Activated CD8-positive, alpha-beta memory T cell treated with anti-CD3 and anti-CD28 coated beads, Interleukin-2, amount 50 U/mL, for 1 hour (primary cell): ENCODE results near the gene CHRNA4.
"Not testable (repeated sequence)": the region's sequence is repeated elsewhere in the genome, so short reads cannot be mapped to it uniquely, and the experiment has no call there.

ENCODE experiments used
- DNase-seq: peaks from one replicate; pipeline ENCODE4 v3.0.0-alpha.2; 2020; ENCODE audit errors: extremely low read depth

The CHRNA4 gene

GRCh38 chr20:63397946-63398450 lies 36.8 kb upstream of the CHRNA4 start:
- no peak for DNase-seq

DNA sequence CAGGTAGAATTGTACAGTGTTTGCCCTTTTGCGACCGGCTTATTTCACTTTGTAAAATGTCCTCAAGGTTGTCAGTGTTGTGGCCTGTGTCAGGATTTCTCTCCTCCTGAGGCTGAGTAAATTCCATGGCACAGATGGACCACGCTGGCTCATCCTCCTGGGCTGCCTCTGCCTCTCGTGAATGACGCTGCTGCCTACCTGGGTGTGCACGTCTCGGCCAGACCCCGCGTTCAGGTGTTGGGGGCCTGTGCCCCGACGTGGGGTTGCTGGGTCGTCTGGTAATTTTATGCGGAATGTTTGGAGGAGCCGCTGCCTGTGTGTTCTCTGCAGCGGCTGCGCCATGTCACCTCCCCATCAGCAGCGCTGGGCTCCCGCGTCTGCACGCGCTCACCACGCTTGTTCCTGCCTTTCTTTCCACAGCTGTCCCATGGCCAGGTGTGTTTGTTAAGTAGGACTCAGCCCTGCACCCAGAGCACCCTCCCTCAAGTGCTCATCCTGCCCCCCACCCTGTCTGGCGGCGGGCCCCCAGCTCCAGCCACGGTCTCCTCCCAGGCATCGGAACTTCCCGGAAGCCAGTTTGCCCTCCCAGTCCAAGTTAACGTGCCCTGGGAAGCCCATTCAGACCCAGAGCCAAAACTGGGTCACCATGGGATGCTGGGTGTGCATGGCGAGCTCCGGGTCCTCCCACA lies 36.1 kb upstream of the CHRNA4 start:
- no peak for DNase-seq

DNA sequence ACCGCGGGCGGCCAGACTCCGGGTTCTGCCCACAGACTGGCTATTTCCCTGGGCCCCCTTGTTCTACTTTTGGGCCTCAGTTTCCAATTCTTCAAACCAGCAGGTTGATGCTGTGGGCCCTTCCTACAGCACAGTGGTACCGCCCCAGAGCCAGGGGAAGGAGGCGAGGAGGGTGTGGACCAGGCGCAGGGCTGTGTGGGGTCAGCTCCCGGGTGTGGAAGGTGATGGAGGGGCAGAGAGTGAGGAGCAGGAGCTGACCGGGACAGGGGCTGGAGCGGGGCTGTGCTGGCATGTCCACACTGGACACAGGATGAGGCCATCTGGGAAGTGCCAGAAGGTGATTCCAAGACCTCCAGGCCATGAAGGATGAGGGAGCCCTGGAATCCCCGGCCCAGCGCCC lies 35.2 kb upstream of the CHRNA4 start:
- DNase-seq, result no peak

- no peak for DNase-seq
Observed at GRCh38 chr20:63395723-63396122, 34.6 kb upstream of the CHRNA4 start.

- DNase-seq, result no peak
Observed at GRCh38 chr20:63394920-63395455, 33.8 kb upstream of the CHRNA4 start.

DNA sequence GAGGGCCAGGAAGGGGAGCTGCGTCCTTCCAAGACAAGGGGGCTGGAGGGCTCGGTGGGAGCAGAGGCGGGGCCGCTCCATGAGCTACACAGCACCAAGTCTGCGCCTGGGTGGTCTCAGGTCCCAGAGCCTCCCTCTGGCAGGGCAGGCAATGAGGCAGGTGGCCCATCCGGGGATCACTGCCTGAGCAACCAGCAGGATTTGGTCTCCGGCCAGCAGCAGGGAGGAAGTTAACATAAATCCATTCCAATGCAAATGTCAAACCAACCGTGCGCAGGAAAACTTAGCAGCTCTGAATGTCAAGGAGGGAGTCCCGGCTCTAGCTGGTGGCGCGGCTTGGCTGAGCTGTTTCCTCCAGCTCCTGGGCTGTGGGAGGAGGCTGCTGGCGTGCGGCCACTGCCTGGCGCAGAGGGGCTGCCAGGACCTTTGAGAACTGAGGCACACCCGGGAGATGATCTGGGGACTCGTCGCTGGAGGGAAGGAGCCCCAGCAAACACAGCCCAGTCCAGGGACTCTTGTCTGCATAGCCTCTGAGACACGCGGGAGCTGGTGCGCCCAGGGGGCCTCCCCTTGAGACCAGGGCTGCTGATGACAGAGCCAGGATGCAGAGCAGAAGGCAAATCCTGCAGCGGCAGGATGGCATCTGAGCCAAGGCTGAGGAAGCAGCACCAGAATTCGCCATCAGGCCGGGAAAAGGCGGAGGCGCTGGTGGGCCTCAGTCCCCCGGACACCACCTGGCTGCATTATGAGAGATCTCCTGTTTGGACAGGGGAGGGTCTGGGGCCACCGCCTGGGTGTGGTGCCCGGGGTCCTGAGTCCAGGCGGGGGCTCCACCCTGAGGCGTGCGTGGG lies 33.1 kb upstream of the CHRNA4 start:
- DNase-seq, result no peak

GRCh38 chr20:63393566-63393965 lies 32.4 kb upstream of the CHRNA4 start:
- no peak for DNase-seq

- DNase-seq, result no peak
Observed at GRCh38 chr20:63392465-63393365, 31.6 kb upstream of the CHRNA4 start.

DNA sequence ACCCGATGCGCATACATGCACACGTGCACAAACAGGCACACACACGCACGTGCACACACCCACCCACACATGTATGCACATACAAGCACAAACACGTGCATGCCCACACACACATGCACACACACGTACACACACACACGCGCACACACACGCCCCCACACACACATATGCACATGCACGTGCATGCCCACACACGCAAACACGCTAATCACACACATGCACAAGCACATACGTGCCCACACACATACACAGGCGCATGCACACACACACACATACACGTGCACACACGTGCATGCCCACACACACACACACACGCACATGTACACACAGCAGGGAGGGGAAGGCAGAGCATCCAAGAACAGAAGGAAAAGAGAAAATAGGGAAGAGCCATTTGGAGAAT lies 26.8 kb upstream of the CHRNA4 start:
- DNase-seq, result no peak

- DNase-seq, result no peak
Observed at GRCh38 chr20:63387393-63387792, 26.2 kb upstream of the CHRNA4 start.

DNA sequence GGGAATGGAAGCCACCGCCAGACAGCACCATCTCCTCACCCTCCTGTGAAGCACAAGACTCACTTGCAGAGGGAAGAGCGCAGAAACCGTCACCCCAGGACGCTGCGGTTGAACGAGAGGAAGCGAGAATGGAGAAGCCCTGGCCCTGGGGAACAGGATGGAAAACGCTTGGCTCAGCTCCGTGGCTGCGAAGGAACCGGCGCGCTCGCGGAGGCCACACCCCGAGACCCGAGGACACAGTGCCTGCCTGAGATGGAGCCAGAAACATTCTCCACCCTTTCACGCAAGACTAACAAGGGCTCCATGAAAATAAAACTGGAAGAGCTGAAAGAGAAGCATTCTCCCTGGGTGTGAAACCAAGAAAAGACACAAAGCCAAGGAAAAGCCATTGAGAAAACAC lies 25.3 kb upstream of the CHRNA4 start:
- no peak for DNase-seq

DNA sequence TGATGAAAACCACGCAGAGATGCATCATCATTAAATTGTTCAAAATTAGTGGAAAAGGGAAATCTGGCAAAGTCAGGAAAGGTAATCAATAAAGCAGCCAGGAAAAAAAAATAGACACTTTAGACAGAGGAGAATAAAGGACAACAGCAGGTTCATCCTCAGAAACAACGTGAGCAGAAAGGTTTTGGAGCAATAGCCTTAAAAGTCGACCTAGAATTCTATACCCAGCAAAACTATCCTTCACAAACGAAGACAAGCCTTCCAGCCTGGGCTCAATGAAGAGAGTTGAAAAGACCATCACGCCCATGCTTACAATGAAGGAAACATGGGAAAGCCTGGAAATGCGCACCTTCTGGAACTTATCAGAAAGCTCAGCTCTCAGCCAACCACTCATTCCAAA lies 24.7 kb upstream of the CHRNA4 start:
- no peak for DNase-seq

DNA sequence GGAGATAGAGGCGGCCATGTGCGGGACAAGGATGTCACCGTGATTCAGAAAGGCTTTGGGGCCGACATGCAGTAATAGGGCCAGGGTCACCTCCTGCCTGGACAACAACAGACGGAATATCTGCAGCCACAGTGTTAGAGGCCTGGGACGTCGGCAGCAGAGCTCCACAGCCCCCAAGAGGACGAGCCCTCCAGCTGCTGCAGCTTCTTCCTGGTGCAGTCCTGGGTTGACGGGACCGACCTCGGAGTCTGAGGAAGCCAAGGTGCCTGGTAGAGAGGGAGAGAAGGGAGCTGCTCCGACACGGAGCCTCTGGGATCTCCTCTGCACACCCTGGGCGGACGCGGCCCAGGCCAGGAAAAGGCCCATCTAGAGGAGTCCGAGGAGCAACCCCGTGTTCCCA lies 23.2 kb upstream of the CHRNA4 start:
- no peak for DNase-seq

GRCh38 chr20:63383556-63383955 lies 22.4 kb upstream of the CHRNA4 start:
- no peak for DNase-seq

DNA sequence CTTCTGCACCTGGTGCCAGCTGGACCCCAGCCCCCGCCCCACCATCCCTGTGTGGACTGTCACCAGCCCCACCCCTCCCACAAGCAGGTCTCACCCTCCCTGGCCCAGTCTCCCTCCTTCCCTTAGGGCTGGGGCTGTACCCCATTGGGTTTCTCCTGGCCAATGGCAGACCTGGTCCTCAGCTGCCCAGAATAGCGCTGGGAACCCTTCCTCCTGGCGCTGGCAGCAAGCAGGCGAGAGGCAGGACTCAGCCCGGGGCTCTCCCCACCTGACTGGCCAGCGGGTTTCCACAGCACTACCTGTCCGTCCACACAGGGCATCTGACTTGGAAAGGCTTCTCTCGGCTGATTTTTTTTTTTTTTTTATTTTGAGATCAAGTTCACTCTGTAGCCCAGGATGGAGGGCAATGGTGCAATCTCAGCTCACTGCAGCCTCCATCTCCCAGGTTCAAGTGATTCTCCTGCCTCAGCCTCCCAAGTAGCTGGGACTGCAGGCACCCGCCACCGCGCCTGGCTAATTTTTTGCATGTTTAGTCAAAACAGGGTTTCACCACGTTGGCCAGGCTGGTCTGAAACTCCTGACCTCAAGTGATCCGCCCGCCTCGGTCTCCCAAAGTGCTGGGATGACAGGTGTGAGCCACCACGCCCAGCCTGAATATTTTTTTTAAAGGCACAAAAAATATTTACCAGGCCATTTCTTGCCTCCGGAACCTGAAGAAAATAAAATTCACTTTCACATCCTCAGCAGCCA lies 21.6 kb upstream of the CHRNA4 start:
- no peak for DNase-seq

DNA sequence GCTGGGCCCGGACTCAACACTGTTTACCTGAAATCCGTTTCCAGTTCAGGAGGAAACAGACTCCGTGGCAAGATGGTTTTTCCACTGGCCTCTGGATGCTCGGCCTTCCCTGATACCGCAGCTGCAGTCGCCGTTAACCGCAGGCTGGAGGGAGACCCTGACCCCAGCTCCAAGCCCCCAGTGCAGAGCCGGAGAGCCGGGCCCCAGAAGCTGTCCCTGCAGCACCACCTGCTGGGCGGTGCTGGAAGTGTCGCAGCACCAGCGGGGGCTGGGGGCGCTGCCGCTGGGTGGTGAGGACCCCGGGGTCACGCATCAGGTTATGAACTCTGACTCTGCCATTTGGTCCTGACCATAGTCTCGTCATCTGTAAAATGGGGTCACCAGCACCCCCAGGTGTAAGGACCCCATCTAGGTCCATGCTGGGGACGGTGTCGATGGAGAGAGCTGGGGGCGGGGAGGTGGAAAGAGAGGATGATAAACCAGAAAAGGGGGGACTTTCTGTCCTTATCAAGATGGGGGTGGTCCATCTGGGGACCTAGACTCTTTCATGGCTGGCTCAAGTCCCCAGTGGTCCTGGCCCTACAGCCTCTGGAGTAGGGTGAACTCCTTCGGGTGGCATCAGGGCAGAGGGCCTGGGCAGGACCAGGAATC lies 20.8 kb upstream of the CHRNA4 start:
- DNase-seq, result no peak

DNA sequence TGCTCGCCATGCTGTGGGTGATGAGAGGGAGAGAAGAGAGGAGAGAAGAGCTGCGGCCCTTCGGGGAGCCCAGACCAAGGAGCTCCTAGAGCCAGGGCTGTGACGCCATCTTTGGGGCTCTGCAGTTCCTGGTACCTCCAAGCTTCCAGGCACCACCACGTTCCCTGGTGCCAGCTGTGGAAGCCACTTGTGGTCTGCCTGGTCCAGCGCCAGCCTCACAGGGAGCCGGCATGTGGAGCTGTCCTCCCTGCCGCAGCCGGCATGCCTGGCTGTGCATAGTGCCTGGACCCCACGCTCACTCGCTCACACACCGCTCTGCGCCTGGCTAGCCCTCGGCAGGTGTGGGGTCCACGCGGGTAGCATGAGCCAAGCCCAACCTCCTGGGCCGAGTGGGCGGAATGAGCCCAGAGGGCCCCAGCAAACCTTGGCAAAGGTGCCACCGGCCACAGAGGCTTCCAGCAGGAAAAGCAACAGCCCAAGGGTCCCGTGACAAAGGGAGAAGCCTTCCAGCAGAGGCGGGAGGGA lies 19.3 kb upstream of the CHRNA4 start:
- DNase-seq, result no peak

DNA sequence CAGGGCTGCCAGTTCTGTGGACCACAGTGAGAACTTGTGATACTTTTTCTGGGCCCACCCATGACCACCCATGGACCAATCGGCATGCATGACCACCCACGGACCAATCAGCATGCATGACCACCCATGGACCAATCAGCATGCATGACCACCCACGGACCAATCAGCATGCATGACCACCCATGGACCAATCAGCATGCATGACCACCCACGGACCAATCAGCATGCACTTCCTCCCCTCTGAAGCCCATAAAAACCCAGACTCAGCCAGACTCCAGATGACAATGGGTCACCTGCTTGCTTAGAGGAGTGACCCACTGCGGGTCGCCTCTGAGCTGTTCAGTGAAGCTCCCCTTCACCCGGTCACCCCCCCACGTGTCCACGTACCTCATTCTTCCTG lies 18.7 kb upstream of the CHRNA4 start:
- not testable (repeated sequence) for DNase-seq

DNA sequence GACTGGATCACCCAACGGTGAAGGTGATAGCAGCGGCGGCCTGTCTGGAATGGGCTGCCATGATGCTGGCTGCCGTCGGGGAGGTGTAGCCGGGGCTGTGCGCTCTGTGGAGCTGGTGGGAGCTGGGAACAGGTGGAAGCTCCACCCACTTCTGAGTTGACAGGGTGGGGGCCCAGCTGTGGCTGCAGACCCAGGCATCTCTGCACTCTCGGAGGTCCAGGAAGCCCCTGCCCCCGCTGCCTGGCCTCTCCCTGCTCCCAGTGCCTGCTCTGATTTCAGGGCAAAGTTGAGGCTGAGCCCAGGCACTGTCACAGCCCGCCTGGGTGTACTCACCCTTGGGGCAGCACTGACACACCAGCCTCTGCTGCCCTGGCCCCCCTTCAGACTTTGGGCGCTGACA lies 18.1 kb upstream of the CHRNA4 start:
- DNase-seq, result no peak

DNA sequence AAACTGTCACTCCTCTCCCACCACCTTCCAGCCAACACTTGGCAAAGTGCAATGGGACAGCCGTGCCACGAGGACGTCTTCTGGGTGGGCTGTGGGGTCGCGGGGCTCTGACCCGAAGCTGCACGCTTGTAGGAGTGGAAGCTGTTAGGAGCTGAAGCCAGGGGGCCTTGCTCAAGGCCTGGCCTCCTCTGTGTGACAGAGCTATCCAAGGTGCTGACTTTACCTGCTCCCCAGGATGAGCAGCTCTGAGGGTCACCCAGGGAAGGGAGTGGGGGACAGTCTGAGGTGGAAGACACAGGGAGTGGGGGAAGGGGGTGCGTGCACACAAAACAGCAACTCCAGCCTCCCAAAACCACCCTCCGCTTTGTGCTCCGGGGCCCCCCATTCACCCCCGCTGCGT lies 17.5 kb upstream of the CHRNA4 start:
- no peak for DNase-seq
